Measurements from ENCODE around the gene ATP6V1F.
A peak's percentile ranks its signal among the peaks of the same experiment; 100 is the strongest.

ATP6V1F gene

GRCh38 chr7:128885370-128886187, 22.9 kb downstream of the ATP6V1F start:
- DNase-seq = no peak

- DNase-seq = no peak
Measured at GRCh38 chr7:128886391-128887168, 23.9 kb downstream of the ATP6V1F start.

- DNase-seq = no peak
Measured at GRCh38 chr7:128887169-128888038, 24.7 kb downstream of the ATP6V1F start.

- no peak for DNase-seq
Measured at GRCh38 chr7:128888039-128888755, 25.5 kb downstream of the ATP6V1F start.

- DNase-seq = no peak
Measured at GRCh38 chr7:128888756-128889095, 26.1 kb downstream of the ATP6V1F start.

GRCh38 chr7:128889121-128889520, 26.5 kb downstream of the ATP6V1F start:
- DNase-seq = no peak

GRCh38 chr7:128890306-128891109, 27.9 kb downstream of the ATP6V1F start:
- DNase-seq = peak; percentile 12 to 18

GRCh38 chr7:128891110-128891941, 28.7 kb downstream of the ATP6V1F start:
- DNase-seq = no peak

- no peak for DNase-seq
Measured at GRCh38 chr7:128891942-128892269, 29.2 kb downstream of the ATP6V1F start.

- no peak for DNase-seq
Measured at GRCh38 chr7:128892521-128893250, 30.0 kb downstream of the ATP6V1F start.

GRCh38 chr7:128893251-128894100, 30.8 kb downstream of the ATP6V1F start:
- no peak for DNase-seq

- DNase-seq = no peak
Measured at GRCh38 chr7:128894101-128894440, 31.4 kb downstream of the ATP6V1F start.

GRCh38 chr7:128895320-128895719, 32.7 kb downstream of the ATP6V1F start:
- no peak for DNase-seq

- no peak for DNase-seq
Measured at GRCh38 chr7:128899392-128899791, 36.7 kb downstream of the ATP6V1F start.

GRCh38 chr7:128900237-128900636, 37.6 kb downstream of the ATP6V1F start:
- DNase-seq = no peak

GRCh38 chr7:128902761-128903585, 40.3 kb downstream of the ATP6V1F start:
- DNase-seq = no peak

GRCh38 chr7:128903621-128904361, 41.1 kb downstream of the ATP6V1F start:
- DNase-seq = no peak

Data from SW 1271 (cell line).